ENCODE measurements around the gene NRN1.

GRCh38 chr6:6052216-6052615 lies 45.5 kb upstream of the NRN1 start:
- TF ChIP-seq, protein P1, sequence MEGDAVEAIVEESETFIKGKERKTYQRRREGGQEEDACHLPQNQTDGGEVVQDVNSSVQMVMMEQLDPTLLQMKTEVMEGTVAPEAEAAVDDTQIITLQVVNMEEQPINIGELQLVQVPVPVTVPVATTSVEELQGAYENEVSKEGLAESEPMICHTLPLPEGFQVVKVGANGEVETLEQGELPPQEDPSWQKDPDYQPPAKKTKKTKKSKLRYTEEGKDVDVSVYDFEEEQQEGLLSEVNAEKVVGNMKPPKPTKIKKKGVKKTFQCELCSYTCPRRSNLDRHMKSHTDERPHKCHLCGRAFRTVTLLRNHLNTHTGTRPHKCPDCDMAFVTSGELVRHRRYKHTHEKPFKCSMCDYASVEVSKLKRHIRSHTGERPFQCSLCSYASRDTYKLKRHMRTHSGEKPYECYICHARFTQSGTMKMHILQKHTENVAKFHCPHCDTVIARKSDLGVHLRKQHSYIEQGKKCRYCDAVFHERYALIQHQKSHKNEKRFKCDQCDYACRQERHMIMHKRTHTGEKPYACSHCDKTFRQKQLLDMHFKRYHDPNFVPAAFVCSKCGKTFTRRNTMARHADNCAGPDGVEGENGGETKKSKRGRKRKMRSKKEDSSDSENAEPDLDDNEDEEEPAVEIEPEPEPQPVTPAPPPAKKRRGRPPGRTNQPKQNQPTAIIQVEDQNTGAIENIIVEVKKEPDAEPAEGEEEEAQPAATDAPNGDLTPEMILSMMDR (IDR thresholded peaks at IDR 0.05; ENCODE audit: poor library complexity), result no peak
- no peak for TF ChIP-seq EZH2phosphoT487 (IDR thresholded peaks at IDR 0.05; ENCODE audit: low read depth, severe bottlenecking, unreplicated experiment)

Data from hepatocyte (in vitro differentiated cells).